SK-N-SH (cell line): ENCODE results near the gene FRMPD4. TPM values are rescaled to one million over a fixed set of nuclear protein-coding genes. Genes with fewer than 3 reads are reported as not detected.

Experiments
- CTCF ChIA-PET: fragments of 300-600, 350-600 bp; formaldehyde crosslinking; extraction: SDS; loops from one replicate; lab custom pipeline; 2021; lab: Yijun Ruan, JAX
- POLR2A ChIA-PET: fragments of 350-600 bp; sonication (Branson Sonifier 250); formaldehyde crosslinking; extraction: SDS; loops from one replicate; lab custom pipeline; 2020; ENCODE audit warnings: antibody characterized with exemption, inconsistent platforms; lab: Yijun Ruan, JAX
- DNase-seq: peaks from one replicate; pipeline ENCODE4 v3.0.0; 2012
- H2AFZ ChIP-seq: fragments of 200-600 bp; sonication (generic); 2 replicates; pipeline ENCODE4 v1.8.1; 2016; ENCODE audit warnings: antibody characterized with exemption, mild to moderate bottlenecking, low read depth
- H3F3A ChIP-seq: fragments of 200-600 bp; sonication (generic); replicated peaks from 2 replicates; pipeline ENCODE3; 2016; ENCODE audit warnings: antibody characterized with exemption, mild to moderate bottlenecking; ENCODE audit not compliant: insufficient read depth
- H3K27ac ChIP-seq, 2 experiments: fragments of 200-500 bp in 1 of 2; fragments of 200-600 bp in 1 of 2; sonication (Bioruptor generic) in 1 of 2; sonication (generic), shearing (Covaris generic) in 1 of 2; 2 replicates each; pipeline versions ENCODE4 v1.5.1 to v1.6.1; 2014 to 2016; ENCODE audit warnings: low read depth in 2 of 2, inconsistent platforms in 1 of 2, low read length in 1 of 2, mild to moderate bottlenecking in 1 of 2, mixed read lengths in 1 of 2
- H3K27me3 ChIP-seq: fragments of 200-600 bp; sonication (generic), shearing (Covaris generic); 2 replicates; pipeline ENCODE4 v1.6.1; 2016; ENCODE audit warnings: mixed run types; ENCODE audit not compliant: insufficient read depth
- H3K36me3 ChIP-seq, 2 experiments: fragments of 200-500 bp in 1 of 2; fragments of 200-600 bp in 1 of 2; sonication (Bioruptor generic) in 1 of 2; sonication (generic) in 1 of 2; replicated peaks in 1 of 2; 2 replicates each; pipeline versions ENCODE3 to v1.5.1; 2014 to 2016; ENCODE audit warnings: low read length in 1 of 2, mild to moderate bottlenecking in 1 of 2; ENCODE audit not compliant: insufficient read depth in 2 of 2, control insufficient read depth in 1 of 2
- H3K4me1 ChIP-seq, 2 experiments: fragments of 200-500 bp in 1 of 2; fragments of 200-600 bp in 1 of 2; sonication (Bioruptor generic) in 1 of 2; sonication (generic), shearing (Covaris generic) in 1 of 2; 2 replicates each; pipeline versions ENCODE4 v1.5.1 to v1.6.1; 2014 to 2016; ENCODE audit warnings: low read depth in 1 of 2, low read length in 1 of 2, mixed run types in 1 of 2; ENCODE audit not compliant: insufficient read depth in 2 of 2, control insufficient read depth in 1 of 2
- H3K4me2 ChIP-seq: fragments of 200-600 bp; sonication (generic), shearing (Covaris generic); 2 replicates; pipeline ENCODE4 v1.6.1; 2017; ENCODE audit warnings: mixed run types
- H3K4me3 ChIP-seq, 2 experiments: fragments of 200-500 bp in 1 of 2; fragments of 200-600 bp in 1 of 2; sonication (Bioruptor generic) in 1 of 2; sonication (generic), shearing (Covaris generic) in 1 of 2; 2 replicates each; pipeline versions ENCODE4 v1.5.1 to v1.8.1; 2014 to 2016; ENCODE audit warnings: low read depth in 2 of 2, inconsistent platforms in 1 of 2, low read length in 1 of 2, mild to moderate bottlenecking in 1 of 2, mixed read lengths in 1 of 2, moderate library complexity in 1 of 2
- H3K79me2 ChIP-seq: fragments of 200-600 bp; sonication (generic); 2 replicates; pipeline ENCODE4 v1.8.1; 2017; ENCODE audit warnings: mild to moderate bottlenecking; ENCODE audit not compliant: insufficient read depth
- H3K9ac ChIP-seq: fragments of 200-600 bp; sonication (generic); 2 replicates; pipeline ENCODE4 v1.6.1; 2017; ENCODE audit warnings: mixed run types
- H3K9me2 ChIP-seq: fragments of 200-600 bp; sonication (generic); 2 replicates; pipeline ENCODE4 v1.6.1; 2017; ENCODE audit warnings: mixed run types
- H3K9me3 ChIP-seq: fragments of 200-600 bp; sonication (generic); 2 replicates; pipeline ENCODE4 v1.6.1; 2017; ENCODE audit warnings: mixed run types, mild to moderate bottlenecking, moderate library complexity
- H4K20me1 ChIP-seq: fragments of 200-600 bp; sonication (generic); 2 replicates; pipeline ENCODE4 v1.6.1; 2017; ENCODE audit warnings: mild to moderate bottlenecking, mixed run types; ENCODE audit not compliant: insufficient read depth
- EP300 ChIP-seq, 2 experiments: IDR thresholded peaks; 2 replicates each; pipeline versions ENCODE4 v1.4.0 to v1.6.1; 2012; ENCODE audit warnings: borderline replicate concordance in 1 of 2, low read depth in 1 of 2, low read length in 1 of 2
- FOSL2 ChIP-seq: IDR thresholded peaks from 2 replicates; pipeline ENCODE4 v1.4.0; 2012; ENCODE audit warnings: low read depth, mild to moderate bottlenecking, moderate library complexity, borderline replicate concordance
- GABPA ChIP-seq: IDR thresholded peaks from 2 replicates; pipeline ENCODE4 v1.4.0; 2012; ENCODE audit warnings: low read depth, mild to moderate bottlenecking
- MXI1 ChIP-seq: IDR thresholded peaks from 2 replicates; pipeline ENCODE4 v1.6.1; 2012; ENCODE audit warnings: mild to moderate bottlenecking, low read depth, low read length, improper control_type of control experiment
- NRF1 ChIP-seq: IDR thresholded peaks from 2 replicates; pipeline ENCODE4 v1.6.1; 2012; ENCODE audit warnings: low read depth, mild to moderate bottlenecking, low read length
- POLR2AphosphoS5 ChIP-seq: IDR thresholded peaks from 2 replicates; pipeline ENCODE4 v1.6.1; 2012; ENCODE audit warnings: low read depth, low read length
- RXRA ChIP-seq: IDR thresholded peaks from 2 replicates; pipeline ENCODE4 v1.4.0; 2012; ENCODE audit warnings: low read depth, mild to moderate bottlenecking, borderline replicate concordance
- SIN3A ChIP-seq: IDR thresholded peaks from 2 replicates; pipeline ENCODE4 v1.6.1; 2012; ENCODE audit warnings: low read depth, mild to moderate bottlenecking, low read length, moderate library complexity, borderline replicate concordance
- TAF1 ChIP-seq: IDR thresholded peaks from 2 replicates; pipeline ENCODE4 v1.6.1; 2012; ENCODE audit warnings: low read depth, mild to moderate bottlenecking, low read length, moderate library complexity, borderline replicate concordance
- YY1 ChIP-seq: IDR thresholded peaks from 2 replicates; pipeline ENCODE4 v1.4.0; 2012; ENCODE audit warnings: low read depth, mild to moderate bottlenecking
- WGBS: methylation state at CpG from one replicate; pipeline ENCODE4 v1.1.6; 2017; ENCODE audit warnings: low lambda C conversion rate; 5-methylcytosine and 5-hydroxymethylcytosine counted together
- polyA plus RNA-seq, 3 experiments: library from polyadenylated mRNA; depleted of rRNA; stranded (reverse); fragments of >200 nt; gene quantifications; 2 replicates each; pipeline ENCODE4 v1.2.3, GENCODE V29; 2012
- TF ChIP-seq, protein P1 (sequence below): IDR thresholded peaks from 2 replicates; pipeline ENCODE4 v1.4.0; 2012; ENCODE audit warnings: low read depth
- TF ChIP-seq, protein P2 (sequence below): fragments of 200-600 bp; sonication (generic); IDR thresholded peaks from 2 replicates; pipeline ENCODE4 v1.6.1; 2017; ENCODE audit warnings: antibody characterized with exemption, mild to moderate bottlenecking, moderate library complexity
- TF ChIP-seq, protein P3 (sequence below): IDR thresholded peaks from 2 replicates; pipeline ENCODE4 v1.4.0; 2012; ENCODE audit warnings: low read depth, borderline replicate concordance
- TF ChIP-seq, protein P4 (sequence below): IDR thresholded peaks from 2 replicates; pipeline ENCODE4 v1.6.1; 2012; ENCODE audit warnings: mild to moderate bottlenecking, low read depth, low read length, moderate library complexity

Gene FRMPD4
- polyA plus RNA-seq, 1 of the 3 experiments (the other 2 are of a cell fraction): not detected

DNA sequence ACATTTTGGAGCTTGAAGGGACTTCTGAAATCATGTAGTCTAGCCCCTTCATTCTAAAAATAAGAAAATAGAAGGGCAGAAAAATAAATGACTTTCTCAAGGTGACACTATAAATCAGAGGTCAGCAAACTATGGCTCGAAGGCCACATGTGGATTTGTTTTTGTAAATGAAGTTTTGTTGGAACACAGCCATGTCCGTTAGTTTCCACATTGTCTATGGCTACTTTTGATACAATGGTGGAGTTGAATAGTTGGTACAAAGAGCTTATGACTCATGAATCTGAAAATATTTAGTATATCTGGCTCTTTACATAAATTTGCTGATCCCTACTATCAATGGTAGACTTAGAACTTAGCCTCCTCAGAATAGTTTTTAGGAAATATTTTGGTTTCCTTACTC is 350.5 kb downstream of the FRMPD4 start:
- no peak for DNase-seq

DNA sequence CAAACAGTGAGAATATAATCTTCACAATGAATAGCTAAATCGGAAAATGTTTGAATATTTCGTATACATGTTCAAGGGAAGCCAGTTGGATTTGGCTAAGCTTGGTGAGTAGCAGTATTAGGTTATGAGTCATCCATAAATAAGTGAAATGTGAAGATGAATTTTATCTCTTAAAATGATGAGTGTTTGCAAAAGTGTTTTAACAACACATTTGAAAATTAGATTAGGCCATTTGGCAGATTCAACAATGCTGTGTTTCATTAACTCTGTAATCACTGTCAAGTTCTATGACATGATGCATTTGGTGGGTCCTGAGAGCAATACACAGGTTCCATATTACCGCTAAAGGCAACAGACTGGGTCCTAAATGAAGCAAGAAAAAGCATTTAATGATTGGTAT is 351.1 kb downstream of the FRMPD4 start:
- no peaks in the 10 kb centered on the region for H3F3A ChIP-seq
- no peaks in the 10 kb centered on the region for H3K79me2 ChIP-seq
- H3K27ac ChIP-seq: no peak overlapping the region
- no peaks in the 10 kb centered on the region for H3K27me3 ChIP-seq
- ChIA-PET CTCF (interaction anchor here (1.6 kb wide), 1 partner anchor 9 kb away, joined by 3 read pairs; no protein-coding TSS in a partner anchor), POLR2A (no interaction called here)
- no peak for DNase-seq
- no peaks in the 10 kb centered on the region for H3K4me1 ChIP-seq
- no peaks in the 10 kb centered on the region for H3K36me3 ChIP-seq
- no peaks in the 10 kb centered on the region for H3K9me3 ChIP-seq
- no peak overlapping the region for H3K4me2 ChIP-seq
- H3K4me3 ChIP-seq: no peak overlapping the region
- no peak overlapping the region for H2AFZ ChIP-seq
- no peaks in the 10 kb centered on the region for H3K9me2 ChIP-seq
- H3K9ac ChIP-seq: no peak overlapping the region
- under 1% methylated on average over 3 of the region's 3 CpGs for WGBS
- no peaks in the 10 kb centered on the region for H4K20me1 ChIP-seq
- no peak for TF ChIP-seq MXI1
- TF ChIP-seq, protein P1, sequence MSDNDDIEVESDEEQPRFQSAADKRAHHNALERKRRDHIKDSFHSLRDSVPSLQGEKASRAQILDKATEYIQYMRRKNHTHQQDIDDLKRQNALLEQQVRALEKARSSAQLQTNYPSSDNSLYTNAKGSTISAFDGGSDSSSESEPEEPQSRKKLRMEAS: no peak
- TF ChIP-seq TAF1: no peak
- TF ChIP-seq, protein P2, sequence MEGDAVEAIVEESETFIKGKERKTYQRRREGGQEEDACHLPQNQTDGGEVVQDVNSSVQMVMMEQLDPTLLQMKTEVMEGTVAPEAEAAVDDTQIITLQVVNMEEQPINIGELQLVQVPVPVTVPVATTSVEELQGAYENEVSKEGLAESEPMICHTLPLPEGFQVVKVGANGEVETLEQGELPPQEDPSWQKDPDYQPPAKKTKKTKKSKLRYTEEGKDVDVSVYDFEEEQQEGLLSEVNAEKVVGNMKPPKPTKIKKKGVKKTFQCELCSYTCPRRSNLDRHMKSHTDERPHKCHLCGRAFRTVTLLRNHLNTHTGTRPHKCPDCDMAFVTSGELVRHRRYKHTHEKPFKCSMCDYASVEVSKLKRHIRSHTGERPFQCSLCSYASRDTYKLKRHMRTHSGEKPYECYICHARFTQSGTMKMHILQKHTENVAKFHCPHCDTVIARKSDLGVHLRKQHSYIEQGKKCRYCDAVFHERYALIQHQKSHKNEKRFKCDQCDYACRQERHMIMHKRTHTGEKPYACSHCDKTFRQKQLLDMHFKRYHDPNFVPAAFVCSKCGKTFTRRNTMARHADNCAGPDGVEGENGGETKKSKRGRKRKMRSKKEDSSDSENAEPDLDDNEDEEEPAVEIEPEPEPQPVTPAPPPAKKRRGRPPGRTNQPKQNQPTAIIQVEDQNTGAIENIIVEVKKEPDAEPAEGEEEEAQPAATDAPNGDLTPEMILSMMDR: no peak
- TF ChIP-seq, protein P3, sequence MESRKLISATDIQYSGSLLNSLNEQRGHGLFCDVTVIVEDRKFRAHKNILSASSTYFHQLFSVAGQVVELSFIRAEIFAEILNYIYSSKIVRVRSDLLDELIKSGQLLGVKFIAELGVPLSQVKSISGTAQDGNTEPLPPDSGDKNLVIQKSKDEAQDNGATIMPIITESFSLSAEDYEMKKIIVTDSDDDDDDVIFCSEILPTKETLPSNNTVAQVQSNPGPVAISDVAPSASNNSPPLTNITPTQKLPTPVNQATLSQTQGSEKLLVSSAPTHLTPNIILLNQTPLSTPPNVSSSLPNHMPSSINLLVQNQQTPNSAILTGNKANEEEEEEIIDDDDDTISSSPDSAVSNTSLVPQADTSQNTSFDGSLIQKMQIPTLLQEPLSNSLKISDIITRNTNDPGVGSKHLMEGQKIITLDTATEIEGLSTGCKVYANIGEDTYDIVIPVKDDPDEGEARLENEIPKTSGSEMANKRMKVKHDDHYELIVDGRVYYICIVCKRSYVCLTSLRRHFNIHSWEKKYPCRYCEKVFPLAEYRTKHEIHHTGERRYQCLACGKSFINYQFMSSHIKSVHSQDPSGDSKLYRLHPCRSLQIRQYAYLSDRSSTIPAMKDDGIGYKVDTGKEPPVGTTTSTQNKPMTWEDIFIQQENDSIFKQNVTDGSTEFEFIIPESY: no peak

More for the DNA sequence above, 350.5 kb downstream of the FRMPD4 start:
- no peak for TF ChIP-seq FOSL2
- TF ChIP-seq SIN3A: no peak
- no peak for TF ChIP-seq EP300 (IDR thresholded peaks at IDR 0.05; ENCODE audit: borderline replicate concordance in 1 of 2, low read depth in 1 of 2, low read length in 1 of 2)
- no peak for TF ChIP-seq YY1
- TF ChIP-seq, protein P4, sequence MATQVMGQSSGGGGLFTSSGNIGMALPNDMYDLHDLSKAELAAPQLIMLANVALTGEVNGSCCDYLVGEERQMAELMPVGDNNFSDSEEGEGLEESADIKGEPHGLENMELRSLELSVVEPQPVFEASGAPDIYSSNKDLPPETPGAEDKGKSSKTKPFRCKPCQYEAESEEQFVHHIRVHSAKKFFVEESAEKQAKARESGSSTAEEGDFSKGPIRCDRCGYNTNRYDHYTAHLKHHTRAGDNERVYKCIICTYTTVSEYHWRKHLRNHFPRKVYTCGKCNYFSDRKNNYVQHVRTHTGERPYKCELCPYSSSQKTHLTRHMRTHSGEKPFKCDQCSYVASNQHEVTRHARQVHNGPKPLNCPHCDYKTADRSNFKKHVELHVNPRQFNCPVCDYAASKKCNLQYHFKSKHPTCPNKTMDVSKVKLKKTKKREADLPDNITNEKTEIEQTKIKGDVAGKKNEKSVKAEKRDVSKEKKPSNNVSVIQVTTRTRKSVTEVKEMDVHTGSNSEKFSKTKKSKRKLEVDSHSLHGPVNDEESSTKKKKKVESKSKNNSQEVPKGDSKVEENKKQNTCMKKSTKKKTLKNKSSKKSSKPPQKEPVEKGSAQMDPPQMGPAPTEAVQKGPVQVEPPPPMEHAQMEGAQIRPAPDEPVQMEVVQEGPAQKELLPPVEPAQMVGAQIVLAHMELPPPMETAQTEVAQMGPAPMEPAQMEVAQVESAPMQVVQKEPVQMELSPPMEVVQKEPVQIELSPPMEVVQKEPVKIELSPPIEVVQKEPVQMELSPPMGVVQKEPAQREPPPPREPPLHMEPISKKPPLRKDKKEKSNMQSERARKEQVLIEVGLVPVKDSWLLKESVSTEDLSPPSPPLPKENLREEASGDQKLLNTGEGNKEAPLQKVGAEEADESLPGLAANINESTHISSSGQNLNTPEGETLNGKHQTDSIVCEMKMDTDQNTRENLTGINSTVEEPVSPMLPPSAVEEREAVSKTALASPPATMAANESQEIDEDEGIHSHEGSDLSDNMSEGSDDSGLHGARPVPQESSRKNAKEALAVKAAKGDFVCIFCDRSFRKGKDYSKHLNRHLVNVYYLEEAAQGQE: no peak
- TF ChIP-seq, protein P1: no peak
- TF ChIP-seq RXRA: no peak
- TF ChIP-seq GABPA: no peak
- no peak for TF ChIP-seq NRF1
- no peak for TF ChIP-seq POLR2AphosphoS5
- TF ChIP-seq, protein P3: no peak
- ChIA-PET CTCF (interaction anchor here (1.6 kb wide), 1 partner anchor 9 kb away, joined by 3 read pairs; no protein-coding TSS in a partner anchor), POLR2A (no interaction called here)
- H3K27me3 ChIP-seq: no peaks in the 10 kb centered on the region
- H3K9me2 ChIP-seq: no peaks in the 10 kb centered on the region
- WGBS: 5% methylated on average over 2 of the region's 2 CpGs
- H3K4me3 ChIP-seq: no peak overlapping the region
- no peak overlapping the region for H3K4me2 ChIP-seq
- no peaks in the 10 kb centered on the region for H3F3A ChIP-seq
- H3K4me1 ChIP-seq: no peaks in the 10 kb centered on the region
- H3K36me3 ChIP-seq: no peaks in the 10 kb centered on the region
- no peaks in the 10 kb centered on the region for H4K20me1 ChIP-seq
- H2AFZ ChIP-seq: no peak overlapping the region
- no peaks in the 10 kb centered on the region for H3K79me2 ChIP-seq
- H3K9me3 ChIP-seq: no peaks in the 10 kb centered on the region
- H3K27ac ChIP-seq: no peak overlapping the region
- H3K9ac ChIP-seq: no peak overlapping the region
